Upper lobe of left lung (tissue), 4 donors: ENCODE measurements around the gene SPEM1.
"Not testable (repeated sequence)": the region's sequence is repeated elsewhere in the genome, so short reads cannot be mapped to it uniquely, and the experiment has no call there.

Experiments used
- CTCF ChIP-seq, 6 experiments: fragments of 450-650 bp in 4 of 6; fragments of 200-600 bp in 2 of 6; sonication (generic) in 2 of 6; IDR thresholded peaks; one replicate each; pipeline ENCODE4 v1.5.1; 2016 to 2019; ENCODE audit warnings: antibody characterized with exemption in 6 of 6
- EP300 ChIP-seq, 4 donors: sonication (generic); formaldehyde crosslinking; IDR thresholded peaks; one replicate each; pipeline ENCODE4 v1.5.1; 2017; ENCODE audit warnings: antibody characterized with exemption in 4 of 4, control low read depth in 2 of 4
- POLR2A ChIP-seq, 4 donors: fragments of 450-650 bp; IDR thresholded peaks; one replicate each; pipeline ENCODE4 v1.5.1; 2016 to 2017; ENCODE audit warnings: antibody characterized with exemption in 4 of 4, mild to moderate bottlenecking in 2 of 4

- not testable (repeated sequence) for TF ChIP-seq CTCF, POLR2A, EP300 (IDR thresholded peaks at IDR 0.05)
Observed at GRCh38 chr17:7469843-7470242, 49.7 kb downstream of the SPEM1 start.
